Measurements from ENCODE around the gene UGT2B15. TPM values are rescaled to one million over a fixed set of nuclear protein-coding genes. Genes with fewer than 3 reads are reported as not detected.

UGT2B15 gene
- total RNA-seq, 2 donors from 2014 or later = 14.0 to 15.5 TPM

DNA sequence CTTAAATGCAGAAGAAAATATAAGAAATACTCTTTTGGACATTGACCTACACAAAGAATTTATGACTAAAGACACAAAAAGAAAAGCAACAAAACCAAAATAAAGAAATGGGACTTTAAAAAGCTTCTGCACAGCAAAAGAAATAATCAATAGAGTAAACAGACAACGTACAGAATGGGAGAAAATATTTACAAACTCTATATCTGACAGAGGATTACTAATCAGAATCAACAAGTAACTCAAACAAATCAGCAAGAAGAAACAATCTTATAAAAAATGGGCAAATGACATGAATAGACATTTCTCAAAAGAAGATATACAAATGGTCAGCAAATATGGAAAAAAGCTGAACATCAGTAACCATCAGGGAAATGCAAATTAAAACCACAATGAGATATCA, 56.7 kb downstream of the UGT2B15 start:
- Histone ChIP-seq H3K27ac (no peak overlapping the region), H3K9me3 (no peaks in the 10 kb centered on the region), H3K27me3 (no peaks in the 10 kb centered on the region), H3K4me3 (no peak overlapping the region), H3K4me1 (no peaks in the 10 kb centered on the region), H3K36me3 (replicated peaks in 1 of 2; ENCODE audit: insufficient read depth in 1 of 2, low read depth in 2 of 2) (no peaks in the 10 kb centered on the region)
- ATAC-seq (no peak), DNase-seq (no peak)
- 5 to 7% methylated on average over 1 of the region's 1 CpG for WGBS, 2 donors
- intact Hi-C loops (cut with DNase I) = no loop called here
- no peak for TF ChIP-seq POLR2A (IDR thresholded peaks at IDR 0.05)
- TF ChIP-seq, protein P1, sequence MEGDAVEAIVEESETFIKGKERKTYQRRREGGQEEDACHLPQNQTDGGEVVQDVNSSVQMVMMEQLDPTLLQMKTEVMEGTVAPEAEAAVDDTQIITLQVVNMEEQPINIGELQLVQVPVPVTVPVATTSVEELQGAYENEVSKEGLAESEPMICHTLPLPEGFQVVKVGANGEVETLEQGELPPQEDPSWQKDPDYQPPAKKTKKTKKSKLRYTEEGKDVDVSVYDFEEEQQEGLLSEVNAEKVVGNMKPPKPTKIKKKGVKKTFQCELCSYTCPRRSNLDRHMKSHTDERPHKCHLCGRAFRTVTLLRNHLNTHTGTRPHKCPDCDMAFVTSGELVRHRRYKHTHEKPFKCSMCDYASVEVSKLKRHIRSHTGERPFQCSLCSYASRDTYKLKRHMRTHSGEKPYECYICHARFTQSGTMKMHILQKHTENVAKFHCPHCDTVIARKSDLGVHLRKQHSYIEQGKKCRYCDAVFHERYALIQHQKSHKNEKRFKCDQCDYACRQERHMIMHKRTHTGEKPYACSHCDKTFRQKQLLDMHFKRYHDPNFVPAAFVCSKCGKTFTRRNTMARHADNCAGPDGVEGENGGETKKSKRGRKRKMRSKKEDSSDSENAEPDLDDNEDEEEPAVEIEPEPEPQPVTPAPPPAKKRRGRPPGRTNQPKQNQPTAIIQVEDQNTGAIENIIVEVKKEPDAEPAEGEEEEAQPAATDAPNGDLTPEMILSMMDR (IDR thresholded peaks at IDR 0.05) = no peak

DNA sequence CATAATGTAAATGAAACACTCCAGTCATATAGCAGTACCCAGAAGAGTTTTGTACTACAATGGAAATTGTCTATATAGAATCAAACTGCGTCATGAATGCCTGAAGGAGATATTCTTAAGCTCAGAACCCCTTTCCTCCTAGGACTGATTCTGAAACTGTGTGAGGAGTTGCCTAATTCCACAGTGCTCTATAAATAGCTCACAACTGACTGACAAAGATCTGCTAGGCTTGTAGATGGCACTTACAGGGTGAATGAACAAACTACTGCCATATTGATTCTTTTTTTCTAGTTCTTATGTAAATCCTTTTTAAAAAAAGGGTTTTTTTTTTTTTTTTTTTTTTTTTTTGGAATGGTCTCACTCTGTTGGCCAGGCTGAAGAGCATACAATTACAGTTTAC, 64.2 kb downstream of the UGT2B15 start:
- DNase-seq (no peak), ATAC-seq (no peak)
- Histone ChIP-seq H3K4me3 (no peak overlapping the region), H3K36me3 (replicated peaks in 1 of 2; ENCODE audit: insufficient read depth in 1 of 2, low read depth in 2 of 2) (no peaks in the 10 kb centered on the region), H3K9me3 (no peaks in the 10 kb centered on the region), H3K27ac (no peak overlapping the region), H3K4me1 (no peaks in the 10 kb centered on the region), H3K27me3 (no peaks in the 10 kb centered on the region)
- TF ChIP-seq POLR2A (IDR thresholded peaks at IDR 0.05) = no peak
- TF ChIP-seq, protein P1 (IDR thresholded peaks at IDR 0.05) = no peak
- 85 to 96% methylated on average over 1 of the region's 1 CpG for WGBS, 2 donors
- intact Hi-C loops (cut with DNase I) = no loop called here

DNA sequence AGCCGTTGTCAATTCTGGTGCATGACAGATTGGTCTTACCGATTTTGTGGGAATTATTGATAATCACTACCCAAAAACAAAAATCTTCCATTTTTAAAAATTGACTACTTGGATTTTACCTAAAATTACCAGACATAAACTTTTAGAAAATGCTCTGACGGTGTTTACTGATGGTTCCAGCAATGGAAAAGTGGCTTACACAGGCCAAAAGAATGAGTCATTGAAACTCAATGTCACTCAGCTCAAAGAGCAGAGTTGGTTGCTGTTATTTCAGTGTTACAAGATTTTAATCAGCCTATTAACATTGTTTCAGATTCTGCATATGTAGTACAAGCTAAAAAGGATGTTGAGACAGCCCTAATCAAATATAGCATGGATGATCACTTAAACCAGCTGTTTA, 71.3 kb downstream of the UGT2B15 start:
- Histone ChIP-seq H3K36me3 (replicated peaks in 1 of 2; ENCODE audit: insufficient read depth in 1 of 2, low read depth in 2 of 2) (no peaks in the 10 kb centered on the region), H3K4me1 (no peaks in the 10 kb centered on the region), H3K27ac (no peak overlapping the region), H3K4me3 (no peak overlapping the region), H3K9me3 (no peaks in the 10 kb centered on the region), H3K27me3 (no peaks in the 10 kb centered on the region)
- intact Hi-C loops (cut with DNase I) = no loop called here
- TF ChIP-seq, protein P1 (IDR thresholded peaks at IDR 0.05) = no peak
- TF ChIP-seq POLR2A (IDR thresholded peaks at IDR 0.05) = no peak
- no peak for DNase-seq
- ATAC-seq = no peak
- WGBS, 2 donors = 78 to 87% methylated on average over 3 of the region's 3 CpGs

DNA sequence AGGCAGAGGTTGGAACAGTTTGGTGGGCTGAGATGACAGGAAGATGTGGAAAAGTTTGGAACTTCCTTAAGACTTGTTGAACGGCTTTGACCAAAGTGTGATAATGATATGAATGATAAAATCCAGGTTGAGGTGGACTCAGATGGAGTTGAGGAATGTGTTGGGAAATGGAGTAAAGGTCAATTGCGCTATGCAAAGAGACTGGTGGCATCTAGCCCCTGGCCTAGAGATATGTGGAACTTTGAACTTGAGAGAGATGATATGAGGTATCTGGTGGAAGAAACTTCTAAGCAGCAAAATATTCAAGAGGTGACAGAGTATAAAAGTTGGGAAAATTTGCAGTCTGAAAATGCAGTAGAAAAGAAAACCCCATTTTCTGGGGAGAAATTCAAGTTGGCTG, 73.0 kb downstream of the UGT2B15 start:
- no peaks in the 10 kb centered on the region for H3K27me3 ChIP-seq
- no peak overlapping the region for H3K4me3 ChIP-seq
- ATAC-seq (no peak), DNase-seq (no peak)
- H3K36me3 ChIP-seq (replicated peaks in 1 of 2; ENCODE audit: insufficient read depth in 1 of 2, low read depth in 2 of 2) = no peaks in the 10 kb centered on the region
- intact Hi-C loops (cut with DNase I) = no loop called here
- TF ChIP-seq, protein P1 (IDR thresholded peaks at IDR 0.05) = no peak
- no peak for TF ChIP-seq POLR2A (IDR thresholded peaks at IDR 0.05)
- 86 to 88% methylated on average over 2 of the region's 2 CpGs for WGBS, 2 donors
- H3K27ac ChIP-seq = no peak overlapping the region
- H3K9me3 ChIP-seq = no peaks in the 10 kb centered on the region
- H3K4me1 ChIP-seq = peaks cover 11% of the 10 kb centered on the region

Other genes with a start within 250 kb of the UGT2B15 start
- under 1 TPM; 0.78 to 0.99 TPM for gene TMPRSS11E, start 223.2 kb downstream of the UGT2B15 start, total RNA-seq
- gene UGT2B17, start 94.3 kb downstream of the UGT2B15 start, total RNA-seq = not detected
- not detected for gene UGT2B10, start 145.3 kb upstream of the UGT2B15 start, total RNA-seq

All from body of pancreas (tissue), 4 donors.